Measurements from ENCODE around the gene RAP1GAP2. TPM values are rescaled to one million over a fixed set of nuclear protein-coding genes. Genes with fewer than 3 reads are reported as not detected.

RAP1GAP2 gene
- total and polyA plus RNA-seq, 2 of the 8 experiments (the other 6 are each of a cell fraction or from before 2014, with no cell fraction given): 24.0 to 63.8 TPM

GRCh38 chr17:2786176-2786881 lies 9.9 kb upstream of the RAP1GAP2 start:
- H3K9me3 ChIP-seq (ENCODE audit: insufficient read depth in 2 of 2, low read depth in 1 of 2, low read length in 1 of 2): no peaks in the 10 kb centered on the region
- no peak overlapping the region for H3K27ac ChIP-seq (ENCODE audit: low read depth, low read length)
- H3K4me1 ChIP-seq (replicated peaks in 1 of 4; ENCODE audit: control insufficient read depth in 3 of 4, insufficient read depth in 4 of 4, low read length in 3 of 4): no peaks in the 10 kb centered on the region; a peak in 1 of 7 replicates
- 44% methylated on average over 19 of the region's 21 CpGs; no CpG with 5 or more reads in 1 of the 2 experiments for WGBS, 2 experiments (ENCODE audit: extremely low coverage in 1 of 2, insufficient coverage in 1 of 2, insufficient read length in 1 of 2, insufficient replicate concordance in 2 of 2, low coverage in 1 of 2, low lambda C conversion rate in 2 of 2, missing lambda C conversion rate in 1 of 2)
- H3K4me3 ChIP-seq (ENCODE audit: extremely low read depth in 1 of 4, insufficient read depth in 2 of 4, low read depth in 3 of 4, low read length in 4 of 4): no peak overlapping the region
- ChIA-PET POLR2A (ENCODE audit: partially characterized antibody) (interaction anchor here (0.6 to 1.0 kb wide), 4 partner anchors 9 to 506 kb away, joined by 3 to 4 read pairs (median 4); no protein-coding TSS in a partner anchor), CTCF (ENCODE audit: partially characterized antibody) (interaction anchor here (0.6 to 3.5 kb wide), 36 partner anchors 9 to 863 kb away, joined by 3 to 17 read pairs (median 4); partner anchors contain the start of genes CCDC92B and RAP1GAP2)
- no peak overlapping the region for H2AFZ ChIP-seq (ENCODE audit: low read length)
- H3K14ac ChIP-seq (ENCODE audit: insufficient read length): no peak overlapping the region
- H3K18ac ChIP-seq (ENCODE audit: extremely low read depth, low read length): no peak overlapping the region
- FAIRE-seq (peak; percentile 97), DNase-seq (ENCODE audit: low read depth in 1 of 2, low spot score in 2 of 2) (peak; percentile 92 to 100)
- H2BK120ac ChIP-seq (replicated peaks; ENCODE audit: low read depth, low read length): no peak overlapping the region
- no peak overlapping the region for H4K8ac ChIP-seq (ENCODE audit: extremely low read depth, insufficient read depth, low read length)
- no peak overlapping the region for H3K4me2 ChIP-seq (ENCODE audit: insufficient read depth in 1 of 2, low read depth in 2 of 2, low read length in 2 of 2)
- H3K4ac ChIP-seq (replicated peaks; ENCODE audit: insufficient read length, low read depth, low read length): no peak overlapping the region
- H3K23me2 ChIP-seq (ENCODE audit: low read depth, low read length): no peaks in the 10 kb centered on the region
- no peak overlapping the region for H4K5ac ChIP-seq (ENCODE audit: insufficient read length, low read depth, low read length)
- no peak overlapping the region for H2BK12ac ChIP-seq (ENCODE audit: low read depth, low read length)
- no peak overlapping the region for H2AK5ac ChIP-seq (ENCODE audit: low read depth, low read length)
- H3K79me1 ChIP-seq (ENCODE audit: low read depth, low read length): no peaks in the 10 kb centered on the region; the same call in 1 of the 2 replicates
- no peaks in the 10 kb centered on the region for H3K27me3 ChIP-seq (replicated peaks in 1 of 4; ENCODE audit: control insufficient read depth in 3 of 4, extremely low read depth in 1 of 4, insufficient read depth in 3 of 4, low read length in 3 of 4)
- no peaks in the 10 kb centered on the region for H3K36me3 ChIP-seq (ENCODE audit: control insufficient read depth in 2 of 4, insufficient read depth in 4 of 4, low read length in 3 of 4)
- H3K56ac ChIP-seq (replicated peaks; ENCODE audit: insufficient read length, low read depth, low read length): no peak overlapping the region
- H2BK20ac ChIP-seq (ENCODE audit: low read length): no peak overlapping the region
- no peak overlapping the region for H3K9ac ChIP-seq (replicated peaks in 1 of 4; ENCODE audit: extremely low read depth in 1 of 4, low read depth in 3 of 4, low read length in 3 of 4)
- no peak overlapping the region for H2BK15ac ChIP-seq (ENCODE audit: low read length)
- no peaks in the 10 kb centered on the region for H3K79me2 ChIP-seq (ENCODE audit: control insufficient read depth in 1 of 2, insufficient read depth in 2 of 2, low read length in 2 of 2)
- H3K23ac ChIP-seq (ENCODE audit: insufficient read length): no peak overlapping the region
- H2BK5ac ChIP-seq (ENCODE audit: low read depth, low read length): no peak overlapping the region
- peaks cover 0 to 4% of the 10 kb centered on the region in 2 experiments for H4K20me1 ChIP-seq (replicated peaks in 1 of 2; ENCODE audit: control insufficient read depth in 1 of 2, insufficient read depth in 2 of 2, low read length in 2 of 2)
- no peak overlapping the region for H4K91ac ChIP-seq (replicated peaks; ENCODE audit: insufficient read length, low read length)
- TF ChIP-seq CTCF (IDR thresholded peaks at IDR 0.05; ENCODE audit: control extremely low read depth in 1 of 3, insufficient read depth in 1 of 3, low read depth in 1 of 3, low read length in 3 of 3) (peak; percentile 93 to 99 (median 98)), RAD21 (IDR thresholded peaks at IDR 0.05 in 1 of 2, conservative IDR thresholded peaks at IDR 0.05 in 1 of 2; ENCODE audit: low read depth in 2 of 2, low read length in 2 of 2) (peak; percentile 78 to 87), TCF12 (IDR thresholded peaks at IDR 0.05; ENCODE audit: low read depth, low read length) (0 out of 2 replicates have a peak, but pooled peaks have one; percentile 31), TAF1 (IDR thresholded peaks at IDR 0.05; ENCODE audit: low read depth, low read length) (peak; percentile 47; the same call in 1 of the 2 replicates), PHF8 (conservative IDR thresholded peaks at IDR 0.05; ENCODE audit: low read depth, low read length) (no peak), CHD2 (IDR thresholded peaks at IDR 0.05; ENCODE audit: low read length) (no peak), TBP (IDR thresholded peaks at IDR 0.05; ENCODE audit: low read depth, low read length) (no peak; the same call in 1 of the 2 replicates), CREB1 (IDR thresholded peaks at IDR 0.05) (0 out of 2 replicates have a peak, but pooled peaks have one; percentile 19)
- TF ChIP-seq, protein P1, sequence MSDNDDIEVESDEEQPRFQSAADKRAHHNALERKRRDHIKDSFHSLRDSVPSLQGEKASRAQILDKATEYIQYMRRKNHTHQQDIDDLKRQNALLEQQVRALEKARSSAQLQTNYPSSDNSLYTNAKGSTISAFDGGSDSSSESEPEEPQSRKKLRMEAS (IDR thresholded peaks at IDR 0.05): peak; percentile 55; the same call in 1 of the 2 replicates
